IMR-90 (cell line): ENCODE measurements around the gene TAF3. TPM values are rescaled to one million over a fixed set of nuclear protein-coding genes. Genes with fewer than 3 reads are reported as not detected.

Source experiments
- ATAC-seq: fragments of 200-7000 bp; cut with Tn5 transposase; 2 replicates; pipeline ENCODE4 v1.9.1; 2020; ENCODE audit warnings: low read depth, mild to moderate bottlenecking, moderate library complexity
- BruUV-seq: library from RNA; stranded (reverse); fragments of 400-500 nt; replicated peaks from 2 replicates; lab custom pipeline; 2021; lab: Mats Ljungman, UMichigan
- CTCF ChIA-PET: fragments of 300-600 bp; formaldehyde crosslinking; extraction: SDS; loops from one replicate; lab custom pipeline; 2021; ENCODE audit warnings: antibody characterized with exemption; lab: Yijun Ruan, JAX
- POLR2A ChIA-PET: fragments of 300-600 bp; sonication (Branson Sonifier 250); formaldehyde crosslinking; loops from one replicate; lab custom pipeline; 2022; ENCODE audit warnings: antibody characterized with exemption; ENCODE audit not compliant: unreplicated experiment; lab: Charles Lee
- DNase-seq: peaks from one replicate; pipeline ENCODE4 v3.0.0; 2013
- H2AFZ ChIP-seq: replicated peaks from 2 replicates; pipeline ENCODE3; 2013; ENCODE audit warnings: low read length, mild to moderate bottlenecking; ENCODE audit not compliant: poor library complexity
- H2AK5ac ChIP-seq: 2 replicates; pipeline ENCODE4 v1.6.1; 2013; ENCODE audit warnings: low read depth, low read length, inconsistent platforms
- H2AK9ac ChIP-seq: replicated peaks from 2 replicates; pipeline ENCODE3; 2013; ENCODE audit warnings: mild to moderate bottlenecking, low read depth, low read length, moderate library complexity; ENCODE audit not compliant: poor library complexity
- H2BK120ac ChIP-seq: 2 replicates; pipeline ENCODE4 v1.6.1; 2013; ENCODE audit warnings: low read depth, low read length, inconsistent platforms
- H2BK15ac ChIP-seq: 3 replicates; pipeline ENCODE4 v1.6.1; 2013; ENCODE audit warnings: low read depth, low read length, inconsistent platforms
- H2BK20ac ChIP-seq: 2 replicates; pipeline ENCODE4 v1.6.1; 2013; ENCODE audit warnings: low read depth, mild to moderate bottlenecking, inconsistent platforms, low read length, moderate library complexity
- H2BK5ac ChIP-seq: 2 replicates; pipeline ENCODE4 v1.6.1; 2013; ENCODE audit warnings: mild to moderate bottlenecking, low read depth, low read length, inconsistent platforms; ENCODE audit not compliant: poor library complexity, severe bottlenecking
- H3K14ac ChIP-seq: replicated peaks from 2 replicates; pipeline ENCODE4 v1.6.1; 2013; ENCODE audit warnings: low read depth, low read length, inconsistent platforms
- H3K18ac ChIP-seq: 2 replicates; pipeline ENCODE4 v1.6.1; 2013; ENCODE audit warnings: low read depth, low read length, control low read depth
- H3K23ac ChIP-seq: 2 replicates; pipeline ENCODE4 v1.6.1; 2013; ENCODE audit warnings: low read depth, low read length, inconsistent platforms
- H3K27ac ChIP-seq: 2 replicates; pipeline ENCODE4 v1.5.1; 2013; ENCODE audit warnings: mild to moderate bottlenecking, control low read depth, low read length; ENCODE audit not compliant: insufficient read depth
- H3K27me3 ChIP-seq: 2 replicates; pipeline ENCODE4 v1.6.1; 2013; ENCODE audit warnings: low read length; ENCODE audit not compliant: control insufficient read depth, insufficient read depth
- H3K36me3 ChIP-seq: 2 replicates; pipeline ENCODE4 v1.6.1; 2013; ENCODE audit warnings: low read length, mixed read lengths; ENCODE audit not compliant: control insufficient read depth, insufficient read depth
- H3K4ac ChIP-seq: 2 replicates; pipeline ENCODE4 v1.6.1; 2013; ENCODE audit warnings: low read depth, low read length, inconsistent platforms
- H3K4me1 ChIP-seq: 2 replicates; pipeline ENCODE4 v1.6.1; 2013; ENCODE audit warnings: low read length, mixed read lengths; ENCODE audit not compliant: control insufficient read depth, insufficient read depth
- H3K4me2 ChIP-seq: 2 replicates; pipeline ENCODE4 v1.6.1; 2013; ENCODE audit warnings: low read depth, mild to moderate bottlenecking, control low read depth, low read length, moderate library complexity
- H3K4me3 ChIP-seq: 2 replicates; pipeline ENCODE4 v1.5.1; 2013; ENCODE audit warnings: low read depth, mild to moderate bottlenecking, control low read depth, low read length, moderate library complexity; ENCODE audit not compliant: insufficient read depth
- H3K56ac ChIP-seq: 2 replicates; pipeline ENCODE4 v1.6.1; 2013; ENCODE audit warnings: low read length, inconsistent platforms; ENCODE audit not compliant: insufficient read depth; ENCODE audit errors: extremely low read depth
- H3K79me1 ChIP-seq, 2 experiments: 2 replicates each; pipeline ENCODE4 v1.6.1; 2013; ENCODE audit warnings: low read length in 2 of 2, inconsistent platforms in 1 of 2, low read depth in 1 of 2
- H3K9ac ChIP-seq: 2 replicates; pipeline ENCODE4 v1.6.1; 2013; ENCODE audit warnings: low read depth, low read length, control low read depth
- H3K9me1 ChIP-seq: 2 replicates; pipeline ENCODE4 v1.6.1; 2013; ENCODE audit warnings: low read length, inconsistent platforms; ENCODE audit not compliant: insufficient read depth
- H3K9me3 ChIP-seq: 2 replicates; pipeline ENCODE4 v1.6.1; 2013; ENCODE audit warnings: low read length; ENCODE audit not compliant: control insufficient read depth, insufficient read depth
- H4K20me1 ChIP-seq: 2 replicates; pipeline ENCODE4 v1.6.1; 2013; ENCODE audit warnings: low read length, inconsistent platforms; ENCODE audit not compliant: insufficient read depth
- H4K5ac ChIP-seq: 2 replicates; pipeline ENCODE4 v1.6.1; 2013; ENCODE audit warnings: mild to moderate bottlenecking, low read depth, low read length, control low read depth
- H4K8ac ChIP-seq, 2 experiments: 2 replicates each; pipeline ENCODE4 v1.6.1; 2013; ENCODE audit warnings: low read depth in 2 of 2, low read length in 2 of 2, control low read depth in 1 of 2, inconsistent platforms in 1 of 2
- H4K91ac ChIP-seq: 2 replicates; pipeline ENCODE4 v1.6.1; 2013; ENCODE audit warnings: low read depth, low read length, inconsistent platforms; ENCODE audit not compliant: insufficient read depth
- BHLHE40 ChIP-seq: fragments of 150-350 bp; IDR thresholded peaks from 2 replicates; pipeline ENCODE4 v1.6.1; 2016; ENCODE audit warnings: mild to moderate bottlenecking, low read depth, low read length
- CEBPB ChIP-seq: IDR thresholded peaks from 2 replicates; pipeline ENCODE4 v1.6.1; 2012; ENCODE audit warnings: low read depth, low read length, improper control_type of control experiment
- CHD1 ChIP-seq: IDR thresholded peaks from 2 replicates; pipeline ENCODE4 v1.6.1; 2012; ENCODE audit warnings: low read depth, low read length, improper control_type of control experiment
- CTCF ChIP-seq: conservative IDR thresholded peaks from 2 replicates; pipeline ENCODE4 v1.5.1; 2012; ENCODE audit warnings: mild to moderate bottlenecking, low read depth, low read length, improper control_type of control experiment
- ELK1 ChIP-seq: fragments of 150-350 bp; IDR thresholded peaks from 2 replicates; pipeline ENCODE4 v1.6.1; 2016; ENCODE audit warnings: low read depth, mild to moderate bottlenecking, low read length, moderate library complexity, borderline replicate concordance
- FOS ChIP-seq: fragments of 150-350 bp; IDR thresholded peaks from 2 replicates; pipeline ENCODE4 v1.6.1; 2016; ENCODE audit warnings: low read depth, low read length
- MAFK ChIP-seq: IDR thresholded peaks from 2 replicates; pipeline ENCODE4 v1.6.1; 2012; ENCODE audit warnings: low read depth, low read length, improper control_type of control experiment
- MAZ ChIP-seq: IDR thresholded peaks from 2 replicates; pipeline ENCODE4 v1.6.1; 2012; ENCODE audit warnings: low read depth, mild to moderate bottlenecking, low read length, improper control_type of control experiment, moderate library complexity, borderline replicate concordance
- MXI1 ChIP-seq: IDR thresholded peaks from 2 replicates; pipeline ENCODE4 v1.6.1; 2012; ENCODE audit warnings: low read depth, mild to moderate bottlenecking, low read length, moderate library complexity, borderline replicate concordance
- NFE2L2 ChIP-seq: fragments of 150-350 bp; IDR thresholded peaks from 2 replicates; pipeline ENCODE4 v1.6.1; 2016; ENCODE audit warnings: low read depth, mild to moderate bottlenecking, low read length
- POLR2A ChIP-seq: IDR thresholded peaks from 2 replicates; pipeline ENCODE4 v1.6.1; 2012; ENCODE audit warnings: mild to moderate bottlenecking, low read depth, low read length
- RAD21 ChIP-seq: IDR thresholded peaks from 2 replicates; pipeline ENCODE4 v1.6.1; 2012; ENCODE audit warnings: low read length, improper control_type of control experiment
- RCOR1 ChIP-seq: IDR thresholded peaks from 2 replicates; pipeline ENCODE4 v1.6.1; 2012; ENCODE audit warnings: mild to moderate bottlenecking, low read length, improper control_type of control experiment; ENCODE audit not compliant: insufficient replicate concordance
- RFX5 ChIP-seq: IDR thresholded peaks from 2 replicates; pipeline ENCODE4 v1.8.0; 2012; ENCODE audit warnings: low read depth, mild to moderate bottlenecking, low read length, moderate library complexity
- SMC3 ChIP-seq: fragments of 150-350 bp; IDR thresholded peaks from 2 replicates; pipeline ENCODE4 v1.6.1; 2016; ENCODE audit warnings: low read depth, mild to moderate bottlenecking, antibody characterized with exemption, low read length, moderate library complexity
- USF2 ChIP-seq: fragments of 150-350 bp; IDR thresholded peaks from 2 replicates; pipeline ENCODE4 v1.6.1; 2017; ENCODE audit warnings: mild to moderate bottlenecking, antibody characterized with exemption, low read length, low read depth
- WGBS, 2 experiments: methylation state at CpG; one replicate each; pipeline versions ENCODE4 v1.1.5 to v1.1.7; 2013; ENCODE audit warnings: missing lambda C conversion rate in 2 of 2; ENCODE audit not compliant: insufficient read length in 1 of 2; ENCODE audit errors: extremely low coverage in 2 of 2; 5-methylcytosine and 5-hydroxymethylcytosine counted together
- dilution Hi-C: fragments of 300-500 bp; cut with HindIII; formaldehyde crosslinking; loops from one replicate; pipeline ENCODE4 v1.14.3; 2018; ENCODE audit warnings: low sequenced_read_pairs; ENCODE audit not compliant: unreplicated experiment
- in situ Hi-C: fragments of 300-500 bp; cut with MboI; formaldehyde crosslinking; loops from 3 replicates; pipeline ENCODE4 v1.14.3; 2019; ENCODE audit warnings: low sequenced_read_pairs, inconsistent platforms, mixed read lengths
- intact Hi-C: fragments of 100-400 bp; cut with micrococcal nuclease; formaldehyde crosslinking; loops from 2 replicates; pipeline ENCODE4 v1.10.0; 2022
- polyA plus RNA-seq, 3 experiments: library from polyadenylated mRNA; depleted of rRNA; stranded (reverse); fragments of >200 nt; gene quantifications; 2 replicates each; pipeline ENCODE4 v1.2.3, GENCODE V29; 2012; ENCODE audit warnings: low replicate concordance in 1 of 3
- total RNA-seq: library from RNA; depleted of rRNA; stranded (reverse); fragments of >200 nt; gene quantifications from 2 replicates; pipeline ENCODE4 v1.2.3, GENCODE V29; 2012

Gene TAF3
- total and polyA plus RNA-seq, 2 of the 4 experiments (the other 2 are of a cell fraction) = 1.4 to 2.3 TPM

- Histone ChIP-seq H3K9ac (no peak overlapping the region), H3K4me1 (no peaks in the 10 kb centered on the region), H4K91ac (no peak overlapping the region), H3K79me1 (no peaks in the 10 kb centered on the region; a peak in 1 of 4 replicates), H2AK9ac (no peak overlapping the region), H2AK5ac (no peak overlapping the region), H3K27ac (no peak overlapping the region), H3K4ac (no peak overlapping the region), H3K9me3 (no peaks in the 10 kb centered on the region), H3K18ac (no peak overlapping the region), H3K4me2 (no peak overlapping the region), H4K8ac (no peak overlapping the region), H3K9me1 (peaks cover 3% of the 10 kb centered on the region; the same call in 1 of the 2 replicates), H3K23ac (no peak overlapping the region), H3K56ac (no peak overlapping the region), H3K27me3 (no peaks in the 10 kb centered on the region), H3K36me3 (no peaks in the 10 kb centered on the region), H2BK15ac (no peak overlapping the region), H4K20me1 (no peaks in the 10 kb centered on the region), H2BK5ac (no peak overlapping the region), H3K14ac (no peak overlapping the region), H2BK120ac (no peak overlapping the region), H2AFZ (no peak overlapping the region), H4K5ac (no peak overlapping the region), H3K4me3 (no peak overlapping the region), H2BK20ac (no peak overlapping the region)
- ChIA-PET POLR2A (no interaction called here), CTCF (no interaction called here)
- dilution Hi-C loops (no loop called here), in situ Hi-C loops (no loop called here), intact Hi-C loops (no loop called here)
- WGBS, 2 experiments = no CpG with 5 or more reads among the region's 2 CpGs
- no peak for ATAC-seq
- TF ChIP-seq NFE2L2 = no peak
- no peak for TF ChIP-seq RCOR1
- TF ChIP-seq MXI1 = no peak
- TF ChIP-seq CEBPB = no peak
- TF ChIP-seq ELK1 = no peak
- no peak for TF ChIP-seq POLR2A
- TF ChIP-seq FOS = no peak
- TF ChIP-seq RAD21 = no peak
- TF ChIP-seq RFX5 = no peak
- no peak for TF ChIP-seq BHLHE40
- no peak for TF ChIP-seq MAFK
- TF ChIP-seq SMC3 = no peak
- no peak for TF ChIP-seq CHD1
- no peak for TF ChIP-seq USF2
- TF ChIP-seq MAZ = no peak
- no peak for TF ChIP-seq CTCF
- no TSS peak for BruUV-seq
- no peak for DNase-seq
These were observed 154.1 kb downstream of the TAF3 start for GRCh38 chr10:7972367-7972766.
